ENCODE results near the gene ZNF367.
"Not testable (repeated sequence)": the region's sequence is repeated elsewhere in the genome, so short reads cannot be mapped to it uniquely, and the experiment has no call there.

The ZNF367 gene

DNA sequence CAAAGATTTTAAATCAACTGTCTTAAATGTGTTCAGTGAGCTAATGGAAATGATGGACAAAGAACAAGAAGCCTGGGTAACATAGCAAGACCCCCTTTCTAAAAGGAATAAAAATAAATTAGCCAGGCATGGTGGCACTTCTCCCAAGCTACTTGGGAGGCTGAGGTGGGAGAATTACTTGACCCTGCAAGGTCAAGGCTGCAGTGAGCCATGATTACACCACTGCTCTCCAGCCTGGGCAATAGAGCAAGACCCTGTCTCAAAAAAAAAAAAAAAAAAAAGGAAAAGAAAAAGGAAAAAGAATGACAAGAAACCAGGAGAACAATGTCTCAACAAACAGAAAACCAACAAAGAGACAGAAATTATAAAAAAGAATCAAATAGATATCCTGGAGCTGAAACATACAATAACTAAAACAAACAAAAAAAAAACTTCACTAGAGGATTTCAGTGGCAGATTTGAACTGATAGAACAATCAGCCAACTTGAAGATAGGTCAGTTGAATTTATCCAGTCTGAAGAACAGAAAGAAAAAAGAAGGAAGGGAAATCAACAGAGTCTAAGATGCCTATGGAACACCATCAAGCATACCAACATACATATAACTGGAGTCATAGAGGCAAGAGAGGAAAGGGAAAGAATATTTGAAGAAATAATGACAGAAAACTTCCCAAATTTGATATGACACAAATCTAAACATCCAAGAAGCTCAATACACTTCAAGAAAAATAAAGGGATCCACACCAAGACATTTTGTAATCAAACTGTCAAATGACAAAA lies 17.8 kb downstream of the ZNF367 start:
- in situ Hi-C loops (cut with MboI; ENCODE audit: low sequenced_read_pairs): no loop called here

DNA sequence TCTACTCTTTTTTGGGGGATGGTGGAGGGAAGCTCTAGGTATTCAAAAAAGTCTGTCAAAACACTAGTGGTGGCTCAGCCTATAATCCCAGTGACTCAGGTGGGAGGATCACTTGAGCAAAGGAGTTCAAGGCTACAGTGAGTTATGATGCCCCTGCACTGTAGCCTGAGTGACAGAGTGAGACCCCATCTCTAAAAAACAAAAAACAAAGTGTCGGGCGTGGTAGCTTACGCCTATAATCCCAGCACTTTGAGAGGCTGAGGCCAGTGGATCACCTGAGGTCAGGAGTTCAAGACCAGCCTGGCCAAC lies 18.9 kb downstream of the ZNF367 start:
- in situ Hi-C loops (cut with MboI; ENCODE audit: low sequenced_read_pairs): no loop called here

DNA sequence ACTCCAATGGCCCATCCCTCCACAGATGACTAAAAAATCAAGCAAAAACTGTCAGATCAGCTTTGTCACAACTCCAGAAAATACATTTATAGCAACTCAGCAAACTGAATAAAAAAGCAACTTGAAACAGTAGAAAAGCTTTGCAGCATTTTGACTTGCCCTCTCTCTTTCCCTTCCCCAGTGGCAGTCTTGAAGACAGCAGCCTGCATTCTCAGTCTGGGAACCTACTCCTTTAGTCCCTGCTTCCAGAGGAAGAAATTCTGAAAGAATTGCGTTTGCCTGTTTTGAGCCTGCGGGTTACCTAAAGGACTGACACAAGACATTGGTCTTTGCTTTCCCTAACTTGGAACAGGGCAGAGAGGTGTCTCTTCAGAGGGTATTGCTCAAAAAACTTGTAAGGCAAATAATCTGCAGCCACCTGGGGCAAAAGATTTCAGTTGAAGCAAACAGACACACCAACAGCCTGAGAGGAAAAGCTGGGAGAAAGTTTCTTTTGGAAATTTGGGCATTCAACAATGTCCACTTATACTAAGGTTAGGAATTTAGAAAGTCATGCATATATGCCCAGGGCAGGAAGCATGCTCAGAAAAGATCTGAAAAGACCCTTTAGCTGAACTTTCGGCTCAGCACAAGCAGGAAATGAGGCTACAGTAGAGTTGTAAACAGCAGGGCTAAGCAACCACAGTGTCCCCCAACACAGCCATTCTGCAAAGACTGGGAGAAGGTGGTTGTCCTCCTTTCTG lies 19.4 kb downstream of the ZNF367 start:
- in situ Hi-C loops (cut with MboI; ENCODE audit: low sequenced_read_pairs): no loop called here

DNA sequence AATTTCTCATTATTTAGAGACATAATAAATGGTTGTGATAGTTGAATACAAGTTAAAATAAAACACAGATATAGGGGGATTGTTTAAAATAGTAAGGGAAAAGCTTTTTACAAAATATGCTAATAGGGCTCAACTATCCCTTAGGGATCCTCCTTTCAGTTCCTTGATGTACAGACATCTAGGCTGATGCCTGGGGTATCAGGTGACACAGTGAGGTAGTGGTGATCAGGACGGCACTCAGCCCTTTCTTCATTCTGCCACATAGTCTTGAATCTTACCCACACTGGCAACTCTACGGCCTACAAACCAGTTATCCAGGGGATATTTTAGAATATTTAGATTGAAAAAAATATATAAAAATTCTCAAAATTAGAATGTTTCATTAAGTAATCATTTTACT lies 22.2 kb downstream of the ZNF367 start:
- in situ Hi-C loops (cut with MboI; ENCODE audit: low sequenced_read_pairs): no loop called here

DNA sequence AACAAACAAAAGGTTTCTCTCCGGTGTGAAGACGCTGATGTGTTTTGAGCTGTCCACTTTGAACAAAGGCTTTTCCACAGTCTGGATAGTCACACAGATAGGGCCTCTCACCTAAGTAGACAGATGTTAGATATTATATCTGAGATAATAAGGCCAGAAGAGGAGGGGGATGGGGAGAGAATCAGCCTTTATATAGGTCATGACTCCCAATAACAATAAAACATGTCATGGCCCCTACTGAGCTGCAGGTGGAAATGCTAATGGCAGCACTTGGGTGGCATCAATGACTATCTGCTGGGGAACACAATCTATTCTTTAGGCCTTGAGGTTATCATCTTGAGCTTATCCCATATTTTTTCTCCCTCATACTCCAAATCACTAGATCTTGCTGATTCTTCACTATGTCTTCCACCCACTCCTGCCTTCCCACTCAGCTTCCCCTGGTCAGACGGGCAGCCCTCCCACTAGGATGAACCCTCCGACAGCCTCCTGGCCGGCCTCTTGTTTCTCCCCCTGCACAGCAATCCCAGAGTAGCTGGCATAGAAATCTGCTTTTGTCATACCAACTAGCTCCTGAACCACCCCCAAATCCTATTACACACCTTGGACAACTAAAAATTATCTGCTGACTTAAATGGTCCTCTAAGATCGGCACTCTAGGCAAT lies 23.2 kb downstream of the ZNF367 start:
- in situ Hi-C loops (cut with MboI; ENCODE audit: low sequenced_read_pairs): no loop called here

DNA sequence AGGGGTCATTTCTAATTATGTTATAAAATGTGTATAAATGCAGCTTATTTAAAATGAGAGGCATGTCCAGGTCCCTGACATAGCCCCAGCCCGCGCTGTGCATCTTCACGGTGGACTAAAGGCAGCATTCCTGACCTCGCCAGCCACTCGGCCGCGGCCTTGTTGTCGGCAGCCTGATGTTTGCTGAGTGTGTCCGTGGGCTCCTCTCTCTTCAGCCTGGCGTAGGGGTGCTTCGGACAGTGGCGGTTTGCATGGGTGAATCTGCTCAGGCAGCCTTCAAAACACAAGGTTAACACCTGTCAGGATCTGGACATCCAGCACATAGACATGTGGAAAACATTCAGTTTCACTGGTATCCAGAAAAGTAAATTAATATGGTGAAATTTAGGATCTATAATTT lies 25.9 kb downstream of the ZNF367 start:
- in situ Hi-C loops (cut with MboI; ENCODE audit: low sequenced_read_pairs): no loop called here

DNA sequence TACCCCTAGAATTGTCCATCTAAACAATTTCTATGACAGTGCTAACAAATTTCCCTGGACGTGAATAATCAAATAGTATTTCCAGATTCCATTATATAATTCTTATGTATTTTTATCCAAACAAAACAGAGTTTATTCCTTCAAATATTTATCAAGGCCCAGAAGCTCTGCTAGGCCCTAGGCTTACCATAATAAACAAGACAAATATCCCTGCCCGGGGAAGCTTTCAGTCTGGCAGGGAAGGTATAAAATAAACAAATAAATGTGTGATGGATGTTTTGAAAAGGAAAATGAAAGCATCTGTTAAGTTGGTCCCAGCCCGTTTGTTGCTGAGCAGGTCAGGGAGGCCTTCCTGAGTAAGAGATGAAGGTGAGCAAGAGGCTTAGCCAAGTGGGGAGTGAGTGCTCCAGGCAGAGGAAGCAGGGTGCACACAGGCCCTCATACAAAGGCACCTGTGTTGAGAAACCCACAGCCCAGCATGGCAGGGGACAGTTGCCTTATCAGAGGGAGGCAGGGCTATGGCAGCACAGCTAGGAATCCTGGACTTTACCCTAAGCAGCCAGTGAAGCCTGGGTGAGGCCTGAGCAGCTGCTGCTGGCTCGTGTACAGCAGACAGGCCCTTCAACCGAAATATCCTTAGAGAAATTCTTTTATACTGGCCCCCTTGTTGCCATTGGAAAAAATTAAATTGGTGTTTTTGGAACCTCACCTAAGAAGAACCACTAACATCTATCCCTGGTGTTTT lies 27.0 kb downstream of the ZNF367 start:
- in situ Hi-C loops (cut with MboI; ENCODE audit: low sequenced_read_pairs): no loop called here

DNA sequence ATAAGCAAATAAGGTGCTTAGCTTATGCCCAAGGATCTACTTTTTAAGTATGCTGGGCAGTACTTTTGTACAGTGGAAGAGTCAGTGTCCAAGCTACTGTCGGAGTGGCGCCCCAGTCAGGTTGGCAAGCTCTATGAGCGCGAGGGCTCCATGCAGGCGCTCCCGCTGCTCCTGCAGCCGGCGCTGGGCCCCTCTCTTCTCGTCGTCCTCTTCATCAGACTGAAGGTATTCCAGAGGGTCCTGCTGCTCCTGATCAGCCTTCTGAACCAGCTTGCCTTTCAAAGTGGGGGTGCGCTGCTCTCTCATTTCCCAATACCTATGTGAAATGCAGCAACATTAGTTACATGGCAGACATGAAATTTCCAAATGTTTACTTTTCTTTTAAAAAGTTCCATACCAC lies 30.0 kb downstream of the ZNF367 start:
- in situ Hi-C loops (cut with MboI; ENCODE audit: low sequenced_read_pairs): no loop called here

DNA sequence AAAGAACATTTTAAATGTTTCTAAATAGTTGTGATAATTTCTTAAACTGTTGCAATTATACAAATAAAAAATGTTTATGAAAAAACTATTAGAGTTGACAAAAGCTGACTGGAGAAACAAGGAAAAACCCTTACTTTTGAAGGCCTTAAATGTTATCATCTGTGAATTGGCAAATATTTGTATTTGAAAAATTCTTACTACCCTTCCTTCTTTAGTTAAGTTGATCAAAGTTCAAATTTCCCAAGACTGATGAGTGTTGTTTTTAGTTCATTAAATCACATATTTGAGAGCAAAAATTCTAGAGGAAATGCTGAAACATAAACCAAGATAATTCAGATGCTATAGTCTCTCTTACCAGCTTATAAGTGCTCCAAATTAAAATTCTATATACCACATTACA lies 32.0 kb downstream of the ZNF367 start:
- in situ Hi-C loops (cut with MboI; ENCODE audit: low sequenced_read_pairs): no loop called here

DNA sequence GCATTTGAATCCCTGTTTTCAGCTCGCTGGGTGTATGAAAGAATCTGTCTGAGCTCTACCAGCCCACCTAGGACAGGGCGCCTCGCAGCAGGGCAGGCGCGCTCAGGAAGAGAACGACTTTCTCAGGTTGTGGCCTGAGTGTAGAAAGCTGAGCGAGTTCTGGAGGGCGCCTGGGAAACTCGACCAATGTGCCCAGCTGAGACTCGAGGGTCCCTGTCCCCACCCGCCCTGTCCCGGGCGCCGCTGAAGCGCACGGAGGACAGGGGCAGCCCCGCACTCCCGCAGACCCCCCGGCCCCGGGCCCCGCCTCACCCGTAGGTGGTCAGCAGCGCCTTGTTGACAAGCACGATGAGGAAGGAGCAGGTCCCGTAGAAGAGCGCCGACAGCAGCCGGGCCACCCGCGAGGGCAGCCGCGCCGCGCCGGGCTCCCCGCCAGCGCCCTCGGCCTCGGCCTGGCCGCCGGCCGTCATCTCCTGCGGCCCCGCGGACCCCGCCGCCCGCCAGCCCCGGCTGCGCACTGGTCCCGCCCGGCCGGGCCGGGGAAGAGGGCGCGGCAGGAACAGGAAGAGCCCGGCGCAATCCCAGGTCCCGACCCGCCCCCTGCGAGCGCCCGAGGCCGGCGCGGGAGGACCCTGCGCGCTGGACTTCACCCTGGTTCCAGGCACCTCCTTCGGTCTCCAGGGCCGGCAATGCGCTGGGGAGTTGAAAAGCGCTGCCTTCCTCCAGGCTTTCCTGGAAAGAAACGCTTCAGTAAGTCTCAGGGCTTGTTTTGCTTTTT lies 34.8 kb downstream of the ZNF367 start, which contains the start of gene SLC35D2:
SLC35D2 (minus strand) TSS at position 547 of the 778 bp plus-strand sequence; CDS start at position 470, 77 bp downstream.
- in situ Hi-C loops (cut with MboI; ENCODE audit: low sequenced_read_pairs): no loop called here

DNA sequence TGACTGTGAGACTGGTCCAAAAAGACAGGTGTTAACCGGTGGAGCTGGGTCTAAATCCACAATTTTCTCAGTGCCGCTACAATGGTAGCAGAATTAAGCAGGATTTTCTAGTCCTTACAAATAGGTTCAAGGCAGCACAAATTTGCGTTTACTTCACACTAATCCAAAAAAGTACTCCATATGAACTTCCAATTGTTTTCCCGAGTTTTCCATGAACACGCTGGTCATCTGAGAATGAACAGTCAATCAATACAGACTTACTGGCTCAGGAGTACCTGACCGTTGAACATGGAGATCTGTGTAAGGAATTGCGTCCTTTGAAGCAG lies 35.4 kb downstream of the ZNF367 start:
- in situ Hi-C loops (cut with MboI; ENCODE audit: low sequenced_read_pairs): no loop called here

DNA sequence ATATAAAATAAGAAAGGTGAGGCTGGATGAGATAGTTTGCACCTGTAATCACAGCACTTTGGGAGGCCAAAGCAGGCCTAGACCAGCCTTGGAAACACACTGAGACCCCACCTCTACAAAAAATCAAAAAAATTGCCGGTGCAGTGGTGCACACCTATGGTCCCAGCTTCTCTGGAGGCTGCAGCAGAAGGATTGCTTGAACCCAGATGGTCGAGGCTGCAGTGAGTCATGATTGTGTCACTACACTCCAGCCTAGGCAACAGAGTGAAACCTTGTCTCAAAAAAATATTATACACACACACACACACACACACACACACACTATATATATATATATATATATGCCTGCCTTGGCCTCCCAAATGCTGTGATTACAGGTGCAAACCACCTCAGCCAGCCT lies 36.0 kb downstream of the ZNF367 start:
- in situ Hi-C loops (cut with MboI; ENCODE audit: low sequenced_read_pairs): no loop called here

DNA sequence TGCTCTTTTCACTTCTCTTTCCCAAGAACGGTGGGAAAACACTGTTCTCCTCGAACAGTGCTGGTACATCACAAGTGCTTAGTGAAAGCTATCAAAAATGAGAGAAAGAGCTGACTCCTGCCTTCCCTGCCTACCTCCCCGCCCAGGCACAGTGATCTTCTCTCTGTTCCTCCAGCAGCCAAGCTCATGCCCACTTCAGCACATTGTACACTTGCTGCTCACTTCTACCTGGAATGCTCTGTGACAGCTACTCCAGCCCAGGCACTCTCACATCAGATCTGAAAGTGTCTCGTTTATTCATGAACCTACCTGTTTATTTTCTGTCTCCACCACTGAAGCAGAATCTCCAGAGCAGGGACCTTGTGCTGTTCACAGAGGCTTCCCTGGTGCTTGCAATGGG lies 36.5 kb downstream of the ZNF367 start:
- in situ Hi-C loops (cut with MboI; ENCODE audit: low sequenced_read_pairs): no loop called here

DNA sequence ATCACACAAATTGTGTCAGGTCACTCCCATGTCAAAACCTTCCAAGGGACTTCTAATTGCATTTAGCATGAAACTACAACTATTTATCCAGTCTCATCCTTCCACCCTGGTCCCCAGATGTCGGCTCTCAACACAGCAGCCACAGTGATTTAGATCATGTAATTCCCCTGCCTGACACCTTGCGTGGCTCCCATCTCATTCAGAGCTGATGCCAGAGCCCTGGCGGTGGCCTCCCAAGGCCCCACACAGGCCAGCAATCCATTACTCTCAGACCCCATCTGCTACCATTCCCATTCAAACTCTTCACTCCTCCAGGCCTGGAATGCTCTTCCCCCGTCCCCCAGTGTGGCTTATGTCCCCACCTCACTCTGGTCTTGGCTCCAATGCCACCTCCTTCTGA lies 37.0 kb downstream of the ZNF367 start:
- in situ Hi-C loops (cut with MboI; ENCODE audit: low sequenced_read_pairs): no loop called here

DNA sequence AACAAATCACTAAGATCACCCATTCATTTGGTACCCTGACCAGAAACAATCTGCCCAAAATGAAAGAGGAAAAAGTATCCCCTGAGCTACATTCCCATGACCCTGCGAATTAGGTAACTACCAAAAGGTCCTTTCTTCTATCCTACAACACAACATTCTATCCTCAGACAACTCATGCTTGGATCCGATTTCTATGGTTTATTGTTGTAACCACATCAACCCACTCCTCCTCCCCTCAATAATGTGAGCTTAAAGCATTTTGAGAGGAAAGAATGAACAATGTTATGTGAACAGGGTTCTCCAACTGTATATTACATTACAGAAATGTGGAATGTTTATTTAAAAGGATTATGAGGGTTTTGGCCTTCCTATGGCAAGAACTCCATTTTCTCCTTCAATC lies 38.7 kb downstream of the ZNF367 start:
- in situ Hi-C loops (cut with MboI; ENCODE audit: low sequenced_read_pairs): no loop called here

DNA sequence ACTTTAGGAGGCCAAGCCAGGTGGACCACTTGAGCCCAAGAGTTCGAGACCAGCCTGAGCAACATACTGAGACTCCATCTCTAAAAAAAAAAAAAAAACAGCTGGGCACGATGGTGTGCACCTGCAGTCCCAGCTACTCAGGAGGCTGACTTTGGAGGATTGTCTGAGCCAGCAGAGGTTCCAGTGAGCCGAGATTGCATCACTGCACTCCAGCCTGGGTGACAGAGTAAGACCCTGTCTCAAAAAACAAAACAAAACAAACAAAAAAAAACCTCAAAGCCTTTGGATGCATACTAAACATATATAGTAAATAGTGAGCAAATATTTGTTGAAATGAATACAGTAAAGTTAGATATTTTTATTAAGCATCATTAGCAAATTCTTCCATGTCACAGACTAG lies 40.0 kb downstream of the ZNF367 start:
- in situ Hi-C loops (cut with MboI; ENCODE audit: low sequenced_read_pairs): no loop called here

DNA sequence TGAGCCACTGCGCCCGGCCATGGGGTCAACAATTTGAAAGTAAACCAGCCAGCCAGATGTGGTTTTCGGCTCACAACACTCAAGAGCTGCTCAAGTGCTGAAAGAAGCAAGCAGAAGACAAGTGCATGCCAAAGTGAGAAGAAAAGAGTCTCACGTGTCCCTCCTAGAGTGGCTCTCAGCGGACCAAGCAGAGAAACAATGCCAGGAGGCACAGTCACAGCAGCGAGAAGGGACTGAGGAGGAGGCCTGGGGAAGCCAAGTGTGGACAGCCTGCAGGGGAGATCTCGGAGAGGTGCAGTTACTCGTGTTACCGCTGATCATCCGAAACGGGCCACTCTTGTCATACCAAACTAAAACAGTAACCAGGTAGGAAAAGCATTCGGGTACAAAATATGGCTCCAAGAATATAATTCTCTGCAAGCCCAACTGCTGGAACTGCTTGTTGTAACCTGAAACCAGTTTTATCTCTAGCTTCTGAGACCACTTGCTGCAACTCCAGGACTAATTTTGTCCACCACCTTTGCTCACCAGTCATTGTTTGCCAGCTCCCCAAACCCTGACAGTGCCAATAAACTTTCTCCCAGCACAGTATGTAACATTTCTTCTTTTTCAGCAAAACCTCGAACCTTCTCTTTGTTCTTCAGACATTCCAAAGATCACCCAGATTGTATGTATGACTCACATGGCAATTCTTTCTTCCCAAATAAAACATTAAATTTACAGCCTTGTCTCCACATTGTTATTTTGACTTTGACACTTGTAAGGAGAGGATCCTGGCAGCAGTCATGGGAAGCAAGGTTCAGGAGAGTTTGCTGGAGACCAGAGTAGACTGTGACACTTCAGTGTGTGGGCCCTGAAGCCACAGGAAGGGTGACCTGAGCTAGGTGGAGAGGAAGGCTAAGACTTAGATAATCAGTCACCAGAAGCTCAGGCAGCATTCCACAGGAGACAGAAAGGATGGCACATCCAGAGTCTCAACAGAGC lies 41.0 kb downstream of the ZNF367 start:
- in situ Hi-C loops (cut with MboI; ENCODE audit: low sequenced_read_pairs): no loop called here

DNA sequence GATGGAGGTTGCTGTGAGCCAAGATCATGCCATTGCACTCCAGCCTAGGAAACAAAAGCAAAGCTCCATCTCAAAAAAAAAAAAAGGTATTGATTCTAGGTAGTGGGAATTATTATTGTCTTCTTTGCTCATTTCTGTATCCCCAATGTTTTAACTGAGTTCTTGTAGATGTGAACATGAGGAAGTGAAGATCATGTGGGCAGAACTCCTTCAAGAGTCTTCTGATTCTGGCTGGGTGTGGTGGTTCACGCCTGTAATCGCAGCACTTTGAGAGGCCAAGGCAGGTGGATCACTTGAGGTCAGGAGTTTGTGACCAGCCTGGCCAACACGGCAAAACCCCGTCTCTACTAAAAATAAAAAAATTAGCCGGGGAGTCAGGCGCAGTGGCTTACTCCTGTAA lies 42.7 kb downstream of the ZNF367 start:
- in situ Hi-C loops (cut with MboI; ENCODE audit: low sequenced_read_pairs): not testable (repeated sequence)

DNA sequence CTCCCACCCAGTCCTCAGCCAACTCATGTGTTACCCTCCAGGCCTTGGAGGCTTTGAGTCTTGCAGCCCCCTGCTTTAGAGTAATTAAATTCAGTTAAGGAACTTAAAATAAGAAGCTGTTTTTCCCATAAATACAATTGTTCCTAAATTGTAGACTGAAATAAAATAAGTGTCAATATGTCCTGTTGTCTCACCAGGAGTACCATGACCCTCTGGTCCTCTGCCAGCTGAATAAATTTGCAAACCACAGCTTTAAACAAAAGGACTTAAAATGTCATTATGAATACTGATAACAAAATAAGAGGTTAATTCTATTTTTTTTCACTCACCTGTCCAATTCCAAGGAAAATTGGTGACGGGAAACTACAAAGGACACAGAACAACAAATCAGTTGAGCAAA lies 50.2 kb downstream of the ZNF367 start:
- in situ Hi-C loops (cut with MboI; ENCODE audit: low sequenced_read_pairs): no loop called here

Measured in HL-60/S4 (cell line).